HG03135 (cell line): ENCODE measurements around the gene RPS6KL1.

Experiments
- ATAC-seq: cut with Tn5 transposase; IDR thresholded peaks from one replicate; pipeline ENCODE4 v1.9.1; 2021; ENCODE audit warnings: mild to moderate bottlenecking, moderate library complexity; ENCODE audit not compliant: unreplicated experiment

RPS6KL1 gene

DNA sequence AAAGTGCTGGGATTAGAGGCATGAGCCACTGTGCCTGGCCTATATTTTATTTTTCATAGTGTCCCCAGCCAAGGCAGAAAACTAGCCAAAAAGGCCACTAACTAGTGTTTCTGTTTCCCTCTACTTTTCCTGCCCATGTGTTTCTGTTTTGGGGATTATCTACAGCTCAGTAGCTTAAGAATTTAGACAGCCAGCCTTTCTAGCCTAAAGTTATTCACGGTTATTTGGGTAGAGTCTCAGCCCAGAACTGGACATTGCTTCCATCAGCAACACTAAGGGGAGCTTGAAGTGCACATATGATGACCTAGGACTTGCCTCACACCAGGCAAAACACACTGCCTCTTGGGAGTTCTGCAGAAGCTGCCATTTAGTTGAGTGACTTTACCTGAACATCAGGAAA is 65.0 kb downstream of the RPS6KL1 start:
- ATAC-seq: no peak

- no peak for ATAC-seq
These were observed 66.7 kb downstream of the RPS6KL1 start for GRCh38 chr14:74856366-74856765.

GRCh38 chr14:74855945-74856344 is 67.1 kb downstream of the RPS6KL1 start:
- no peak for ATAC-seq

DNA sequence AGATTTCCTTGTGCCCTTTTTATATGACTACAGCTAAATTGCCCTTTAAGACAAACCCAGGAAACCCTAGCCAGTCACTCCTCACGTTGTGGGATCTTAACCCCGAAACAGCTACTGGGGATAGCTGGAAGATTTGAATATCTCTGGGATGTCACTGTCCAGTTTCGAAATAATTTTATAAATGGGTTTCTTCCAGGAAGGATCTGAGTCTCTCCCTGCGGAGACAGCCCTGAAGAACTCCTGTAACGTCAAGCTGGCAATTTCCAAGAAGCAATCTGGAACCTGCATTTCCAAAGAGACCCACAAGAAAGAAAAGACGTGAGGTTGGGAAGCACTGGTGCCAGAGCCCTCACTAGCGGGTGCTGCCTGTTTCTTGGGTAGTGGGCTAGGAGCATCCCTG is 68.0 kb downstream of the RPS6KL1 start:
- no peak for ATAC-seq
